HepG2 (cell line): ENCODE results near the gene ITGB7. TPM values are rescaled to one million over a fixed set of nuclear protein-coding genes. Genes with fewer than 3 reads are reported as not detected.

Experiments
- ATAC-seq: fragments of 200-7000 bp; cut with Tn5 transposase; 3 replicates; pipeline ENCODE4 v1.9.1; 2020; ENCODE audit warnings: mild to moderate bottlenecking, moderate library complexity
- BruUV-seq: library from RNA; stranded (reverse); fragments of 400-500 nt; replicated peaks from 2 replicates; lab custom pipeline; 2021; lab: Mats Ljungman, UMichigan
- CTCF ChIA-PET: fragments of 300-600 bp; formaldehyde crosslinking; extraction: SDS; loops from one replicate; lab custom pipeline; 2021; ENCODE audit warnings: low total read pairs, inconsistent platforms, low intra/inter-chr PET ratio; lab: Yijun Ruan, JAX
- POLR2A ChIA-PET: fragments of 350-600 bp; sonication (Branson Sonifier 250); formaldehyde crosslinking; loops from one replicate; lab custom pipeline; 2020; ENCODE audit warnings: antibody characterized with exemption, inconsistent platforms; lab: Yijun Ruan, JAX
- DNase-seq: peaks from one replicate; pipeline ENCODE4 v3.0.0-alpha.2; 2015; ENCODE audit warnings: low spot score
- FAIRE-seq: peaks from 3 replicates; lab custom pipeline; 2011; peaks lifted over from hg19 to GRCh38; lab: Jason Lieb, UNC
- H2AFZ ChIP-seq: one replicate; pipeline ENCODE4 v1.6.1; 2011; ENCODE audit warnings: low read length, inconsistent platforms
- H3K27ac ChIP-seq: fragments of 300-600 bp; 3 replicates; pipeline ENCODE4 v1.8.0; 2011; ENCODE audit warnings: mixed run types, mild to moderate bottlenecking, mixed read lengths, low read length, inconsistent platforms; ENCODE audit not compliant: insufficient read depth; ENCODE audit errors: extremely low read length
- H3K27me3 ChIP-seq, 2 experiments: fragments of 200-600 bp in 1 of 2; 2 replicates in 1 of 2; 3 replicates in 1 of 2; pipeline versions ENCODE4 v1.6.0 to v1.8.0; 2011; ENCODE audit warnings: low read length in 2 of 2, mild to moderate bottlenecking in 2 of 2, moderate library complexity in 2 of 2, inconsistent platforms in 1 of 2; ENCODE audit not compliant: insufficient read depth in 2 of 2, control insufficient read depth in 1 of 2
- H3K36me3 ChIP-seq, 2 experiments: fragments of 200-600 bp in 1 of 2; replicated peaks in 1 of 2; 2 replicates in 1 of 2; 3 replicates in 1 of 2; pipeline versions ENCODE4 v1.5.1 to v1.8.0; 2011; ENCODE audit warnings: low read length in 2 of 2, inconsistent platforms in 1 of 2; ENCODE audit not compliant: insufficient read depth in 2 of 2, control insufficient read depth in 1 of 2
- H3K4me1 ChIP-seq: 2 replicates; pipeline ENCODE4 v1.5.1; 2012; ENCODE audit warnings: low read length, inconsistent platforms; ENCODE audit not compliant: insufficient read depth
- H3K4me2 ChIP-seq: 2 replicates; pipeline ENCODE4 v1.6.0; 2011; ENCODE audit warnings: low read depth, low read length, inconsistent platforms
- H3K4me3 ChIP-seq, 3 experiments: fragments of 200-600 bp in 1 of 3; sonication (generic), shearing (Covaris generic) in 1 of 3; replicated peaks in 1 of 3; 2 replicates each; pipeline ENCODE4 v1.5.1; 2011 to 2016; ENCODE audit warnings: low read length in 3 of 3, inconsistent platforms in 2 of 3, low read depth in 2 of 3, mild to moderate bottlenecking in 2 of 3, control low read depth in 1 of 3, mixed read lengths in 1 of 3; ENCODE audit not compliant: insufficient read depth in 1 of 3
- H3K79me2 ChIP-seq: one replicate; pipeline ENCODE4 v1.6.1; 2011; ENCODE audit warnings: low read length, inconsistent platforms; ENCODE audit not compliant: insufficient read depth
- H3K9ac ChIP-seq: 2 replicates; pipeline ENCODE4 v1.6.0; 2011; ENCODE audit warnings: mild to moderate bottlenecking, low read depth, low read length, inconsistent platforms; ENCODE audit not compliant: insufficient read depth
- H3K9me3 ChIP-seq: 2 replicates; pipeline ENCODE4 v1.5.1; 2012; ENCODE audit warnings: mild to moderate bottlenecking, low read length
- H4K20me1 ChIP-seq: 2 replicates; pipeline ENCODE4 v1.6.0; 2011; ENCODE audit warnings: inconsistent platforms, mild to moderate bottlenecking, low read length, moderate library complexity; ENCODE audit not compliant: insufficient read depth
- AHR ChIP-seq: IDR thresholded peaks from 2 replicates; pipeline ENCODE4 v1.6.1; 2018; ENCODE audit warnings: missing genetic modification reagents, missing compliant biosample characterization
- WGBS: methylation state at CpG from one replicate; pipeline ENCODE4 v1.1.6; 2017; ENCODE audit warnings: low lambda C conversion rate; 5-methylcytosine and 5-hydroxymethylcytosine counted together
- in situ Hi-C: cut with HindIII; loops from 2 replicates; pipeline ENCODE4 v1.10.0; 2017; ENCODE audit warnings: low pct_unique_long_range_greater_than_20kb; ENCODE audit not compliant: extremely low pct_ligation_motif_present
- intact Hi-C: fragments of 100-400 bp; cut with micrococcal nuclease; formaldehyde crosslinking; loops from one replicate; pipeline ENCODE4 v1.10.0; 2022; ENCODE audit not compliant: unreplicated experiment
- polyA plus RNA-seq, 8 experiments: library from polyadenylated mRNA; depleted of rRNA in 3 of 8; stranded (reverse) in 7 of 8; unstranded in 1 of 8; fragments of >200 nt; fragmentation: Illumina TruSeq in 4 of 8; extraction: Trizol in 4 of 8; gene quantifications; 2 replicates each; pipeline versions ENCODE4 v1.2.1 to v1.2.3, GENCODE V29; 2011 to 2016; ENCODE audit warnings: low read depth in 4 of 8, missing spikeins in 1 of 8, mixed read lengths in 1 of 8; ENCODE audit not compliant: insufficient read depth in 1 of 8
- total RNA-seq, 5 experiments: library from RNA; depleted of rRNA; stranded (reverse); fragments of >200 nt; fragmentation: Illumina TruSeq; extraction: Trizol; gene quantifications; 2 replicates each; pipeline ENCODE4 v1.2.3, GENCODE V29; 2016; ENCODE audit warnings: low read depth in 1 of 5
- TF ChIP-seq, protein P1 (sequence below): sonication (generic); formaldehyde crosslinking; IDR thresholded peaks from 2 replicates; pipeline ENCODE4 v1.4.0; 2020; ENCODE audit warnings: mild to moderate bottlenecking, missing genetic modification reagents, borderline replicate concordance

ITGB7 gene
- total and polyA plus RNA-seq, 2 of the 13 experiments (the other 11 are each of a cell fraction or from before 2014, with no cell fraction given) = 0.16 to 0.18 TPM

DNA sequence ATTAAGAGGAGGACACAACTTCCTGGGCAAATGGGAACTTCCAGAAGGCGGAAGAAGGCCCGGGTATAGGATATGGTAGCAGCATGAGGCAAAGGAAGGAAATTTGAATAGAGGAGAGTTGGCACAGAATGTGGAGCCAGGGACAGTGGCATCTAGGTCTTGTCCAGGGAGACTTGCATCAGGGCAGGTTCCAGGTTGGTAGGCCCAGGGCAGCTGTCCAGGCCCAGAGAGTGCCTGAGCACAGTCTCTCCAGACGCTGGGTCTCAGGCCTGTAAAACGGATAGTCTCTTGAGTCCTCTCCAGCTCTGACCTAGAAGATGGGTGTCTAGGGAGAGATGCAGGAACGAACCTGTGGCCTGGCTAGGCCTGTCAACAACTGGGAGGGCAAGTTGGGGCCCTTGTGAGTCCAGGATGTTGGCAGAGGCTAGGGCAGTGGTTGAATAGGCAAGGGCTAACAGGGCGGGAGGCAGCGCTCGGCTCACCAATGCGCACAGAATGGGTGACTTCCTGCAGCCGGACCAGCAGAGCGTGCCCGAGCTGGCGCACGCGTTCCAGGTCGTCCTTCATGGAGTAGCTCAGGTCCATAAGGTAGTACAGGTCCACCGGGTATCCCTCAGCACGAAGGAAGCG is 9.9 kb downstream of the ITGB7 start:
- Histone ChIP-seq H4K20me1 (no peaks in the 10 kb centered on the region), H3K79me2 (no peaks in the 10 kb centered on the region), H3K9ac (no peak overlapping the region), H3K4me1 (peaks cover 56% of the 10 kb centered on the region), H3K4me2 (peak overlapping the region; percentile 24; the same call in 1 of the 2 replicates), H3K36me3 (no peaks in the 10 kb centered on the region), H3K27ac (no peak overlapping the region), H3K4me3 (no peak overlapping the region; a peak in 1 of 6 replicates), H3K27me3 (0 out of 5 replicates have a peak, but pooled peaks cover 0 to 2% of the 10 kb centered on the region in 2 experiments), H3K9me3 (no peaks in the 10 kb centered on the region), H2AFZ (no peak overlapping the region)
- POLR2A ChIA-PET = interaction anchor here (0.7 to 2.0 kb wide), 5 partner anchors 17 to 131 kb away, joined by 3 to 9 read pairs (median 5); partner anchors contain the start of genes CSAD, SOAT2 and ZNF740
- FAIRE-seq = no peak
- 72% methylated on average over 8 of the region's 19 CpGs for WGBS
- TF ChIP-seq, protein P1, sequence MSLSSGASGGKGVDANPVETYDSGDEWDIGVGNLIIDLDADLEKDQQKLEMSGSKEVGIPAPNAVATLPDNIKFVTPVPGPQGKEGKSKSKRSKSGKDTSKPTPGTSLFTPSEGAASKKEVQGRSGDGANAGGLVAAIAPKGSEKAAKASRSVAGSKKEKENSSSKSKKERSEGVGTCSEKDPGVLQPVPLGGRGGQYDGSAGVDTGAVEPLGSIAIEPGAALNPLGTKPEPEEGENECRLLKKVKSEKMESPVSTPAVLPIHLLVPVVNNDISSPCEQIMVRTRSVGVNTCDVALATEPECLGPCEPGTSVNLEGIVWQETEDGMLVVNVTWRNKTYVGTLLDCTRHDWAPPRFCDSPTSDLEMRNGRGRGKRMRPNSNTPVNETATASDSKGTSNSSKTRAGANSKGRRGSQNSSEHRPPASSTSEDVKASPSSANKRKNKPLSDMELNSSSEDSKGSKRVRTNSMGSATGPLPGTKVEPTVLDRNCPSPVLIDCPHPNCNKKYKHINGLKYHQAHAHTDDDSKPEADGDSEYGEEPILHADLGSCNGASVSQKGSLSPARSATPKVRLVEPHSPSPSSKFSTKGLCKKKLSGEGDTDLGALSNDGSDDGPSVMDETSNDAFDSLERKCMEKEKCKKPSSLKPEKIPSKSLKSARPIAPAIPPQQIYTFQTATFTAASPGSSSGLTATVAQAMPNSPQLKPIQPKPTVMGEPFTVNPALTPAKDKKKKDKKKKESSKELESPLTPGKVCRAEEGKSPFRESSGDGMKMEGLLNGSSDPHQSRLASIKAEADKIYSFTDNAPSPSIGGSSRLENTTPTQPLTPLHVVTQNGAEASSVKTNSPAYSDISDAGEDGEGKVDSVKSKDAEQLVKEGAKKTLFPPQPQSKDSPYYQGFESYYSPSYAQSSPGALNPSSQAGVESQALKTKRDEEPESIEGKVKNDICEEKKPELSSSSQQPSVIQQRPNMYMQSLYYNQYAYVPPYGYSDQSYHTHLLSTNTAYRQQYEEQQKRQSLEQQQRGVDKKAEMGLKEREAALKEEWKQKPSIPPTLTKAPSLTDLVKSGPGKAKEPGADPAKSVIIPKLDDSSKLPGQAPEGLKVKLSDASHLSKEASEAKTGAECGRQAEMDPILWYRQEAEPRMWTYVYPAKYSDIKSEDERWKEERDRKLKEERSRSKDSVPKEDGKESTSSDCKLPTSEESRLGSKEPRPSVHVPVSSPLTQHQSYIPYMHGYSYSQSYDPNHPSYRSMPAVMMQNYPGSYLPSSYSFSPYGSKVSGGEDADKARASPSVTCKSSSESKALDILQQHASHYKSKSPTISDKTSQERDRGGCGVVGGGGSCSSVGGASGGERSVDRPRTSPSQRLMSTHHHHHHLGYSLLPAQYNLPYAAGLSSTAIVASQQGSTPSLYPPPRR (CRISPR knock-in tag) = no peak
- TF ChIP-seq AHR (CRISPR knock-in tag) = 0 out of 2 replicates have a peak, but pooled peaks have one; percentile 15
- intact Hi-C loops (loop anchor here (1.0 kb wide), 1 partner anchor 131 kb away; no protein-coding TSS in a partner anchor), in situ Hi-C loops (no loop called here)
- DNase-seq = no peak
- ATAC-seq = peak; percentile 2
- no TSS peak for BruUV-seq
- CTCF ChIA-PET = interaction anchor here (2.2 kb wide), 1 partner anchor 38 kb away, joined by 9 read pairs; no protein-coding TSS in a partner anchor
